BJ (cell line): ENCODE results near the gene PERCC1. TPM values are rescaled to one million over a fixed set of nuclear protein-coding genes. Genes with fewer than 3 reads are reported as not detected.
A peak's percentile ranks its signal among the peaks of the same experiment; 100 is the strongest.

ENCODE experiments used
- CTCF ChIA-PET: fragments of 350-600 bp; formaldehyde crosslinking; extraction: SDS; loops from one replicate; lab custom pipeline; 2021; ENCODE audit warnings: antibody characterized with exemption, inconsistent platforms; lab: Yijun Ruan, JAX
- POLR2A ChIA-PET: fragments of 300-600 bp; sonication (Branson Sonifier 250); formaldehyde crosslinking; extraction: SDS; loops from one replicate; lab custom pipeline; 2021; ENCODE audit warnings: antibody characterized with exemption; lab: Charles Lee
- DNase-seq: peaks from one replicate; pipeline ENCODE4 v3.0.0-alpha.2; 2011; ENCODE audit warnings: low read depth
- H3K27me3 ChIP-seq: 2 replicates; pipeline ENCODE4 v1.6.0; 2011; ENCODE audit warnings: low read length; ENCODE audit not compliant: control insufficient read depth, insufficient read depth
- H3K36me3 ChIP-seq: 2 replicates; pipeline ENCODE4 v1.5.1; 2011; ENCODE audit warnings: low read length; ENCODE audit not compliant: control insufficient read depth, insufficient read depth
- H3K4me3 ChIP-seq: 2 replicates; pipeline ENCODE4 v1.5.1; 2011; ENCODE audit warnings: low read depth, mild to moderate bottlenecking, control low read depth, low read length
- CTCF ChIP-seq: IDR thresholded peaks from 2 replicates; pipeline ENCODE4 v1.5.1; 2011; ENCODE audit warnings: low read depth, mild to moderate bottlenecking, control low read depth, inconsistent platforms, low read length, moderate library complexity; ENCODE audit not compliant: insufficient read depth
- polyA plus RNA-seq: library from polyadenylated mRNA; depleted of rRNA; stranded (reverse); fragments of >200 nt; gene quantifications from 2 replicates; pipeline ENCODE4 v1.2.3, GENCODE V29; 2011

PERCC1 gene
- polyA plus RNA-seq, 1 experiment, result not detected

GRCh38 chr16:1455190-1456171, 24.6 kb downstream of the PERCC1 start:
- no peaks in the 10 kb centered on the region for H3K27me3 ChIP-seq
- H3K36me3 ChIP-seq, result peaks cover 29% of the 10 kb centered on the region
- no peak for TF ChIP-seq CTCF
- ChIA-PET CTCF (no interaction called here), POLR2A (no interaction called here)
- DNase-seq, result no peak
- H3K4me3 ChIP-seq, result no peak overlapping the region

GRCh38 chr16:1456951-1457350, 26.1 kb downstream of the PERCC1 start:
- no peak for DNase-seq
- POLR2A ChIA-PET, result no interaction called here
- CTCF ChIA-PET, result no interaction called here
- Histone ChIP-seq H3K36me3 (peaks cover 22% of the 10 kb centered on the region), H3K27me3 (no peaks in the 10 kb centered on the region), H3K4me3 (no peak overlapping the region)
- TF ChIP-seq CTCF, result no peak

DNA sequence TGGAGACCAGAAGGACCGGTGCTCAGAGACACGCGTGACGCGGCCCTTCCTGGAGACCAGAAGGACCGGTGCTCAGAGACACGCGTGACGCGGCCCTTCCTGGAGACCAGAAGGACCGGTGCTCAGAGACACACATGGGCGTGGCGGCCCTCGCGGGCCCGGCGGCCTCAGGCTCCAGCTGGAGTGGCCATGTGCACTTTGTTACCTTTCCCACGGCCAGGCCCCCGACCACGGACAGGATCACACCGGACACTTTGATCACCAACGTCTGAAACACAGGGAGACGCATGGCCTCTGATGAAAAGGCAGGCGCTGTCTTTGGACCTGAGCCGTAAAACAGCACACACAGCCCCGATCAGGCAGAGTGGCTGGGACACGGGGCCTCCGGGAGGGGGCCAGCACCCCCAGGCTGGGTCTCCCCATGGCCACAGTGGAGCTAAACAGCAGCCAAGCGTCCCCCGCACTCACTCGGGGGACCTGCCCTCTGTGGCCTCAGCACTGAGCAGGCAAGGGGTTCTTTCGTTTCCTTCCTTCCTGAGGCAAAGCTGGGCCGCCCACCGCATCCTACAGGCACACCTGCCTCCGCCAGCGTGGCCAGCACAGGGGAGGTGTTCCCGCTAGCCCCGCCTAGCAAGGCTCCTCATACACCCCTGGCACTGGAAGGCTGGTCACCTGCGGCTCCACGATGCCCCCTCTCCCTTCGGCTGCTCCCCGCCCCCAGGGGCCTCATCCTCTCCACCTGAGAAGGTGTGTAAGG, 26.8 kb downstream of the PERCC1 start:
- TF ChIP-seq CTCF, result no peak
- DNase-seq, result no peak
- H3K36me3 ChIP-seq, result peaks cover 20% of the 10 kb centered on the region
- POLR2A ChIA-PET, result no interaction called here
- no peak overlapping the region for H3K4me3 ChIP-seq
- CTCF ChIA-PET, result no interaction called here
- no peaks in the 10 kb centered on the region for H3K27me3 ChIP-seq

DNA sequence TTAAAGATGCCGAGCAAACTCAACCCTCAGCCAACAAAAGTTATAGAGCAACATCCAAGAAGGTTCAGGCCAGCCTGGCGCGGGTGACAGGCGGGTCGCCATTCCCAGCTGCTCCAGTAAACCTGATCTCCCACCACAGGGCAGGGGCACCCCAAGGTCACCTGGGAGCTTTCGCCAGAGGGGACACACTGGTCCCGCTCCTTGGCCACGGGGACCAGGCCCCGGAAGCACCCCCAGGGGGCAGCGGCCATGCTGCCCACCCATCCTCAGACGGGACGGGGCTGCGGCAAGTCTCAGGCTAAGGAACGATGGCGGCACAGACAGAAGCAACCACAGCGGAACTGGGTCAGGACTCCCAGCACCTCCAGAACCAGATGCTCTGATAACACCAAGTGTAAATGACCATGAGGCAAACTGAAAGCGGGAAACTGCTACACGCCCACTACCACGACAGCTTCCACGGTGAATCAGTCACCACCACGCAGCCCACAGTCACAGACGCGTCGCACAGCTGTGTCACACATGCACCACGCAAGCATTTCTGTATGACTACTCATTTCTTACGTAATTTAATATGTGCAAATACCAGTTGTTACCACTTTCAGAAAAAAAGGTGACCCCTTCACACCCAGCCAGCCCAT, 27.6 kb downstream of the PERCC1 start:
- peak; percentile 19 for DNase-seq
- no peak overlapping the region for H3K4me3 ChIP-seq
- no peaks in the 10 kb centered on the region for H3K27me3 ChIP-seq
- peaks cover 18% of the 10 kb centered on the region for H3K36me3 ChIP-seq
- CTCF ChIA-PET, result interaction anchor here (1.8 kb wide), 1 partner anchor 248 kb away, joined by 4 read pairs; the partner anchor contains the start of gene MAPK8IP3
- no peak for TF ChIP-seq CTCF
- POLR2A ChIA-PET, result no interaction called here
